Fibroblast of villous mesenchyme (primary cell): ENCODE measurements around the gene RERE. TPM values are rescaled to one million over a fixed set of nuclear protein-coding genes. Genes with fewer than 3 reads are reported as not detected.

Experiments used
- DNase-seq: peaks from one replicate; pipeline ENCODE4 v3.0.0-alpha.2; 2010; ENCODE audit warnings: low read depth
- H3K4me3 ChIP-seq: 2 replicates; pipeline ENCODE4 v1.5.1; 2011; ENCODE audit warnings: low read depth, mild to moderate bottlenecking, low read length
- total RNA-seq: library from RNA; depleted of rRNA; stranded (reverse); fragments of >200 nt; gene quantifications from 2 replicates; pipeline ENCODE4 v1.2.3, GENCODE V29; 2012
- TF ChIP-seq, protein P1 (sequence below): IDR thresholded peaks from 2 replicates; pipeline ENCODE4 v1.5.1; 2012; ENCODE audit warnings: low read depth, mild to moderate bottlenecking, low read length; ENCODE audit not compliant: insufficient read depth

The RERE gene
- total RNA-seq, 1 donor, result 51.4 TPM

DNA sequence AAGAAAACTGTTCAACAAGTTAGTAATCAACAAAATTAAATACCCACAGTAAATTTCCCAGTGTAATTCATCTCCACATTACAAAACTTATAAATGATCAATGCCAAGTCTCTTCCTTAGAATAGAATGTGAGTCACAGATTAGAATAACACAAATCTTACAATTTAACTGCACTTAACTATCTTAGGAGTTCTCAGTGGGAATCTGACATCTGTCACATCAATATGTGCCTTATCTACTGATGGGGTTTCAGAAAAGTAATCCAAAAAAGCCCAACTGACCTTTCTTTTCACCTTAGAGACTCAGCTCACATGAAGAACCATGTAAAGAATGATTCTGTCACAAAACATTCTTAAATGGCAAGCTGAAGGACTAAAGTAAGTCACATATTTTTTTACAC is 141.4 kb downstream of the RERE start:
- DNase-seq, result no peak
- no peak overlapping the region for H3K4me3 ChIP-seq
- TF ChIP-seq, protein P1, sequence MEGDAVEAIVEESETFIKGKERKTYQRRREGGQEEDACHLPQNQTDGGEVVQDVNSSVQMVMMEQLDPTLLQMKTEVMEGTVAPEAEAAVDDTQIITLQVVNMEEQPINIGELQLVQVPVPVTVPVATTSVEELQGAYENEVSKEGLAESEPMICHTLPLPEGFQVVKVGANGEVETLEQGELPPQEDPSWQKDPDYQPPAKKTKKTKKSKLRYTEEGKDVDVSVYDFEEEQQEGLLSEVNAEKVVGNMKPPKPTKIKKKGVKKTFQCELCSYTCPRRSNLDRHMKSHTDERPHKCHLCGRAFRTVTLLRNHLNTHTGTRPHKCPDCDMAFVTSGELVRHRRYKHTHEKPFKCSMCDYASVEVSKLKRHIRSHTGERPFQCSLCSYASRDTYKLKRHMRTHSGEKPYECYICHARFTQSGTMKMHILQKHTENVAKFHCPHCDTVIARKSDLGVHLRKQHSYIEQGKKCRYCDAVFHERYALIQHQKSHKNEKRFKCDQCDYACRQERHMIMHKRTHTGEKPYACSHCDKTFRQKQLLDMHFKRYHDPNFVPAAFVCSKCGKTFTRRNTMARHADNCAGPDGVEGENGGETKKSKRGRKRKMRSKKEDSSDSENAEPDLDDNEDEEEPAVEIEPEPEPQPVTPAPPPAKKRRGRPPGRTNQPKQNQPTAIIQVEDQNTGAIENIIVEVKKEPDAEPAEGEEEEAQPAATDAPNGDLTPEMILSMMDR, result no peak

DNA sequence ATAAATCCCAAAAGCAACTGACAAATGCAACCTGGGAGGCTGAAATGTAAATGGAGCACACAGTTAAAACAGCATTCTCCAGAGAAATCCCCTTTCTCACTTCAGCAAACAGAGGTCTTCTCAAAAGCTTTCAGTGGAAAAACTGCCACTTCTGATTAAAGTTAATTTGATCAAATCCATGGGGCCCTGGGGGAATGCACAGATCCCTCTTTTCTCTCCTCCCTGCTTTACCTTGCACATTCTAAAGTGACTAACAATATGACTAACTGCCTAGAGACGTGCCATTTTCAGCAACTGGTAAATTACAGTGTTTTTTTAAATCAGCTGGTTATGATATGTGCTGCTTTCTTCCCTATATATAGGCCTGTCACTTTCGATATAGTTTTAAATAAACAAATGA is 142.5 kb downstream of the RERE start:
- TF ChIP-seq, protein P1, result no peak
- no peak for DNase-seq
- H3K4me3 ChIP-seq, result no peak overlapping the region

DNA sequence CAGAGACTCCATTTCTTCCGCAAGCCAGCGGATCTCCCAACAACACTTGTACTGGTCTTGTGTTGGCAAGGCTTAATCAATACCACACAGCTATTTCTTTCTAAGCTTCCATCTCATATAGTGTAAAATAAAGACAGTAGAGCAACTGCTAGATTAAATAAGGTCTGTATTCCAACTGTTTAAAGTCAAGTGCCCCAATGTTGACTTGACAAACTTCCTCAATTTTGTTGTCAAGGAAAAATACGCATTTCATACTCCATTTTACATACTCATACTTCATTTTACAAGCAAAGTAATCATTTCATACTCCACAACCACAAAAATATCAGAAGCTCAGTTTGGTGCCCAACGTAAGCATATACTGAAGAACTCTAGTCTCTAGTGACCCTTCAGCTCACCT is 143.0 kb downstream of the RERE start:
- DNase-seq, result no peak
- TF ChIP-seq, protein P1, result no peak
- H3K4me3 ChIP-seq, result no peak overlapping the region

DNA sequence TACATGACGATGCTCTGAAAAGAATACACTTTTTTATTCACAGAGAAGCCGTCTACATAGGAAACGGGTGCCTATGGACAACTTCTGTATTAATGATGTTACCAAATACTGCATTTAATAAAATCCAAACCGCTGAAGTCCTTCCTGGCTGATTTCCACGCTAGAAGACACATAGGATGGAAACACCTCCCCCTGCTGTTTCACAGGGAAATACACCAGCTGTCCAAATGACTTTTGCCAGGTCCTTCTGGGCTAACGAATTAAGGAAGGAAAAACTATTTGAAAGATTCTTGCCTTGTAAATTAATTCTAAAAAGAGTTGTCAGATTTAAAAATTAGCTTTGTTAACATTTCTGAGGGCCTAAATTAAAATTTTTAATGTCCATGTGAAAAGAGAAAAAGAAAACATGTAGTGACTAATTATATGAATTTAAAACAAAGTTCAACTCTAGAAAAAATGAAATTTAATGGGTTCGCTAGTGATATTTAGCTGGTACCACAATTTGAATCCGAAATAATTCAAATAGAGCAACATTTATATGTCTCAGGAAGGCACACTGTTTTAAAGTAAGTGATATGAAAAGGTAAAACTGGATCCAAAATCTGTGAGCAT is 146.0 kb downstream of the RERE start:
- H3K4me3 ChIP-seq, result no peak overlapping the region
- TF ChIP-seq, protein P1, result peak; percentile 86

DNA sequence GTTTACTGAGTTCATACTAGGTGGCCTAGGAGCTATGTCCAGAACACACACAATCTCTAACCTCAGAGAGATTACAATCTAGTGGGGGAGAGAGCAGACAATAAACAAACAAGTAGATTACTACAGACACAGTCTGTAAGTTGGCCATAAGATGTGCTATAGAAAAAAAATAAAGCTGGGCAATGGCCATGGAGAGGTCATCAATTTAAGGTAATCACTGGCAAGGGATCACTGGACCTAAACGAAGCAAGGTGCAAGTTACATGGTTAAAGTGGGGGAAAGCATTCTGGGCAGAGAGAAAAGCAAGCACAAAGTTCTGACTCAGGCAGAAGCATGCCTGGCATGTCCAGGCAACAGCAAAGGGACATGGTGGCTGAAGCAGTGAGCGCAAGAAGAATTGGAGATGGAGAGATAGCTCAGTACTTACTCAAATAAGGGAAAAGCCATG is 147.0 kb downstream of the RERE start:
- no peak for DNase-seq

More for the DNA sequence above, 146.0 kb downstream of the RERE start:
- peak; percentile 89 for DNase-seq

DNA sequence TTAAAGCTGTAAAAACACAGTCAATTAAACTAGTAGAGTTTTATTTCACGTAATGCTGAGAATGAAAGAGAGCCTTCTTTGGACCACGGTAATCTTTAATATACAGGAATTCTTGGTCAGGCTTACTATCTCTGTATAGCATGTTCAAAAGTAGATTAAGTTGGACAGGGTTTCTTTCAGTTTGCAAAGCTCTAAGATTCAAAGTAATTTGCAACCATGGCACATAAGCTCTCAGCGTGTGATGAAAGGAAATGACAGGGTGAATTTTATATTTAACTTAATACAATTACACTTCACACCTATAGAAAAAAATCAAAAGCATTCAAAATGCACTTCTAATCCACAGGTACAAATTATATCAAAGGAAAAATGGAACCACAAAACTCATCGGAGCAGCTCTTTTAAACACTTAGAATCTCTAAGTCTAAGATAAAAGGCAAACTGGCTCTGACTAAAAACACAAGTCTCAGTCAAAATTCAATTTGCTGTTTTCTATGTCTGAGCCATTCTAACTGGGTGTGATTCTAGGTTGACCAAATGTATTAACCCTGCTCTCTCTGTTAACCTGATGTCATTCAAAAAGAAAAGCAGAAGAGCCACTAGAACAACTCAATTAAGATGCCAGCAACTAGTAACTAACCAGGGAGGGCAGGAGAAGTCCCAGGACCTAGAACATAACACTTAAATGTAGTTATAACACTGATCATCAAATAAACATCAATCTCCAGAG is 147.7 kb downstream of the RERE start:
- no peak overlapping the region for H3K4me3 ChIP-seq
- no peak for DNase-seq
- TF ChIP-seq, protein P1, result no peak

More for the DNA sequence above, 147.0 kb downstream of the RERE start:
- H3K4me3 ChIP-seq, result no peak overlapping the region
- TF ChIP-seq, protein P1, result no peak
